ENCODE measurements around the gene KCNJ12.

The KCNJ12 gene

DNA sequence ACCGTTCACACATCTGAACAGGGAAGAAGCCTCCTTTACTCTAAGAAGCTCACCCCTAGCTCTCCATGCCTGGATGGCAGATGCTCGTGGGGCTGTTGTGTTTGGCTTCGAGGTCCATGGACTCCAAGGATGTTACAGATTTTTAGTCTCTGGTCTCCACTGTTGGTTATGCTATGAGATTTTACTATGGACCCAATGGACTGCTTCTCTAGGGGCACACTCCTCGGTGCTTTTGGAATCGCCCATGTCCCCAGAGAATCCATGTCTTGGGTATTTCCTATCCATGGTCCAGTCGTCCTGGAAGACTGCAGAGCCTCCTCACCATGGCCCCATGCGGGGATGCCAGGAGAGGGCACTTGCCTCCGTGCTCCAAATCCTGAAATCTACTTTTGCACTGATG, 83.4 kb downstream of the KCNJ12 start:
- Histone ChIP-seq H3K79me2 (ENCODE audit: insufficient read depth, low read length) (no peaks in the 10 kb centered on the region), H3K4me3 (ENCODE audit: low read depth in 1 of 2, low read length in 2 of 2) (no peak overlapping the region), H3K4me2 (ENCODE audit: insufficient read depth, low read length) (no peak overlapping the region), H3K27me3 (ENCODE audit: insufficient read depth, low read length, poor library complexity) (peaks cover 4% of the 10 kb centered on the region), H3K36me3 (ENCODE audit: insufficient read depth, low read length) (no peaks in the 10 kb centered on the region), H3K4me1 (ENCODE audit: insufficient read depth, low read length) (no peaks in the 10 kb centered on the region), H3K9ac (ENCODE audit: low read depth, low read length) (no peak overlapping the region), H2AFZ (ENCODE audit: low read depth, low read length) (no peak overlapping the region), H4K20me1 (ENCODE audit: insufficient read depth, low read length) (no peaks in the 10 kb centered on the region; the same call in none of the 2 replicates), H3K9me3 (ENCODE audit: insufficient read depth, low read length, severe bottlenecking) (no peaks in the 10 kb centered on the region), H3K27ac (ENCODE audit: low read length) (no peak overlapping the region)
- TF ChIP-seq EZH2 (IDR thresholded peaks at IDR 0.05; ENCODE audit: borderline replicate concordance, low read depth, low read length, severe bottlenecking) = no peak
- TF ChIP-seq, protein P1, sequence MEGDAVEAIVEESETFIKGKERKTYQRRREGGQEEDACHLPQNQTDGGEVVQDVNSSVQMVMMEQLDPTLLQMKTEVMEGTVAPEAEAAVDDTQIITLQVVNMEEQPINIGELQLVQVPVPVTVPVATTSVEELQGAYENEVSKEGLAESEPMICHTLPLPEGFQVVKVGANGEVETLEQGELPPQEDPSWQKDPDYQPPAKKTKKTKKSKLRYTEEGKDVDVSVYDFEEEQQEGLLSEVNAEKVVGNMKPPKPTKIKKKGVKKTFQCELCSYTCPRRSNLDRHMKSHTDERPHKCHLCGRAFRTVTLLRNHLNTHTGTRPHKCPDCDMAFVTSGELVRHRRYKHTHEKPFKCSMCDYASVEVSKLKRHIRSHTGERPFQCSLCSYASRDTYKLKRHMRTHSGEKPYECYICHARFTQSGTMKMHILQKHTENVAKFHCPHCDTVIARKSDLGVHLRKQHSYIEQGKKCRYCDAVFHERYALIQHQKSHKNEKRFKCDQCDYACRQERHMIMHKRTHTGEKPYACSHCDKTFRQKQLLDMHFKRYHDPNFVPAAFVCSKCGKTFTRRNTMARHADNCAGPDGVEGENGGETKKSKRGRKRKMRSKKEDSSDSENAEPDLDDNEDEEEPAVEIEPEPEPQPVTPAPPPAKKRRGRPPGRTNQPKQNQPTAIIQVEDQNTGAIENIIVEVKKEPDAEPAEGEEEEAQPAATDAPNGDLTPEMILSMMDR (IDR thresholded peaks at IDR 0.05; ENCODE audit: borderline replicate concordance, extremely low read depth, low read length, poor library complexity, severe bottlenecking) = no peak
- DNase-seq (no peak), ATAC-seq (ENCODE audit: insufficient read depth, low read depth) (no peak)

DNA sequence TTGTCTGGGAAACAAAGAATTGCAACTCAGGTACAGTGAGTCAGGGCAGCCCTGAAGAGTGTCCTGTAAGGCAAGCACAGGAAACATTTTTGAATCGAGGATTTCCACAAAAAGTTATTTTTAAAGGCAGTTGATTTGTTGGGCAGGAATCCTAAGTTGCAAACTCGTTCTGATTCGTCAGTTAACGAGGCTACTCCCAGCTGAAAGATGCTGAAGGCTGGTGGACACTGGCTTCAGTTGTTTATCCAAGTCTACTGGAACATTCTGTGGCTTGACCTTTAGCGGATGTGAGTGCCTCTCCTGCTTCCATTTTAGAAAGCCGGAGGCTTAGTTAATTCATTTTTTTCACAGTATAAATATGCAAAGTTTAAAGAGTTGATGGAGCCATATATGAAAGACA, 84.2 kb downstream of the KCNJ12 start:
- DNase-seq = no peak
- H2AFZ ChIP-seq (ENCODE audit: low read depth, low read length) = no peak overlapping the region
- no peak overlapping the region for H3K4me2 ChIP-seq (ENCODE audit: insufficient read depth, low read length)
- H4K20me1 ChIP-seq (ENCODE audit: insufficient read depth, low read length) = no peaks in the 10 kb centered on the region; the same call in none of the 2 replicates
- ATAC-seq (ENCODE audit: insufficient read depth, low read depth) = no peak
- H3K79me2 ChIP-seq (ENCODE audit: insufficient read depth, low read length) = no peaks in the 10 kb centered on the region
- H3K4me3 ChIP-seq (ENCODE audit: low read depth in 1 of 2, low read length in 2 of 2) = no peak overlapping the region
- H3K9me3 ChIP-seq (ENCODE audit: insufficient read depth, low read length, severe bottlenecking) = no peaks in the 10 kb centered on the region
- no peaks in the 10 kb centered on the region for H3K36me3 ChIP-seq (ENCODE audit: insufficient read depth, low read length)
- H3K9ac ChIP-seq (ENCODE audit: low read depth, low read length) = no peak overlapping the region
- H3K27ac ChIP-seq (ENCODE audit: low read length) = no peak overlapping the region
- peaks cover 4% of the 10 kb centered on the region for H3K27me3 ChIP-seq (ENCODE audit: insufficient read depth, low read length, poor library complexity)
- no peak for TF ChIP-seq EZH2 (IDR thresholded peaks at IDR 0.05; ENCODE audit: borderline replicate concordance, low read depth, low read length, severe bottlenecking)
- H3K4me1 ChIP-seq (ENCODE audit: insufficient read depth, low read length) = no peaks in the 10 kb centered on the region

DNA sequence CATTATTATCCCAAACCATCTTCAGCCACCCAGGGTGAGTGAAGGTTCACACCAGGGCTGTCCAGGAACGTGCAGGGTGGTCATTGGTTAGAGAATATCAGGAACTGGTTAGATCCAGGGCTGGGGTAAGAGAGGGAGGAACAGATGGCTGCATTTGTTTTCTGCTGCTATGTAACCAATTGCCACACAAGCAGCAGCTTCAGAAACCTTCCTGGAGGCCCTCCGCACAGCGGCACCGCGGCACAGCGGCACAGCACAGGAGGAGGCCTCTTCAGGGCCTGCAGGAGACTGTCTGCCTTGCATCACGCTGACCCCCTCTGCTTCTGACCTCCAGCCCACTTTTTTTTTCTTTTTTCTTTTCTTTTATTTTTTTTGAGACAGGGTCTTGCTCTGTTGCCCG, 86.1 kb downstream of the KCNJ12 start:
- no peak for ATAC-seq (ENCODE audit: insufficient read depth, low read depth)
- no peak overlapping the region for H3K4me2 ChIP-seq (ENCODE audit: insufficient read depth, low read length)

DNA sequence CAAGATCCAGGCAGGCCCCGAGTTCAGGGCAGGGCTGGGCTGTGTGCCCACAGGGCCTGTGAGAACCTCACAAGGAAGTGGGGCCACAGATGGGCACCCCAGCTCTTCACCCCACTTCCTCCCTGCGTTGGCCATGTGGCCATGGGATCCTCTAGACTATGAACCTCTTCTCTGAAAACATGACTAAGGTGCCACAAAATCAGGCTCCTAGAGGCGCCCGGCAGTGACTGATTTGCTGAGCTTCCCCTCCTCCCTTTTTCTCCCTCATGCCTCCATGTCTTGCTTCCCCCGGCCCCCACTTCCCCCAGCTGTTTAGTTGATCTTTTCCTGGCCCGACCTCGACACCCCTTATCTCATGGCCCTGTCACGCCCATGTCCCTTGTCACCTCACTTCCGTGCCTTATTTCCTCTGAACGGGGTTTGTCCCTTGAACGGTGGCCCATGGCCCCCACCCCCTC, 87.1 kb downstream of the KCNJ12 start:
- TF ChIP-seq, protein P1 (IDR thresholded peaks at IDR 0.05; ENCODE audit: borderline replicate concordance, extremely low read depth, low read length, poor library complexity, severe bottlenecking) = no peak
- TF ChIP-seq EZH2 (IDR thresholded peaks at IDR 0.05; ENCODE audit: borderline replicate concordance, low read depth, low read length, severe bottlenecking) = no peak
- H3K79me2 ChIP-seq (ENCODE audit: insufficient read depth, low read length) = no peaks in the 10 kb centered on the region
- H3K27ac ChIP-seq (ENCODE audit: low read length) = no peak overlapping the region
- no peak for ATAC-seq (ENCODE audit: insufficient read depth, low read depth)
- no peaks in the 10 kb centered on the region for H3K4me1 ChIP-seq (ENCODE audit: insufficient read depth, low read length)
- H3K36me3 ChIP-seq (ENCODE audit: insufficient read depth, low read length) = no peaks in the 10 kb centered on the region
- H3K9ac ChIP-seq (ENCODE audit: low read depth, low read length) = no peak overlapping the region
- no peaks in the 10 kb centered on the region for H3K9me3 ChIP-seq (ENCODE audit: insufficient read depth, low read length, severe bottlenecking)
- DNase-seq = no peak
- H3K4me2 ChIP-seq (ENCODE audit: insufficient read depth, low read length) = no peak overlapping the region
- H3K27me3 ChIP-seq (ENCODE audit: insufficient read depth, low read length, poor library complexity) = peaks cover 4% of the 10 kb centered on the region
- H3K4me3 ChIP-seq (ENCODE audit: low read depth in 1 of 2, low read length in 2 of 2) = no peak overlapping the region
- H2AFZ ChIP-seq (ENCODE audit: low read depth, low read length) = no peak overlapping the region
- H4K20me1 ChIP-seq (ENCODE audit: insufficient read depth, low read length) = no peaks in the 10 kb centered on the region; the same call in 1 of the 2 replicates

More for the DNA sequence above, 86.1 kb downstream of the KCNJ12 start:
- no peaks in the 10 kb centered on the region for H3K4me1 ChIP-seq (ENCODE audit: insufficient read depth, low read length)
- no peak for DNase-seq
- no peak overlapping the region for H3K27ac ChIP-seq (ENCODE audit: low read length)
- peaks cover 4% of the 10 kb centered on the region for H3K27me3 ChIP-seq (ENCODE audit: insufficient read depth, low read length, poor library complexity)
- TF ChIP-seq EZH2 (IDR thresholded peaks at IDR 0.05; ENCODE audit: borderline replicate concordance, low read depth, low read length, severe bottlenecking) = no peak
- TF ChIP-seq, protein P1 (IDR thresholded peaks at IDR 0.05; ENCODE audit: borderline replicate concordance, extremely low read depth, low read length, poor library complexity, severe bottlenecking) = no peak
- no peak overlapping the region for H3K4me3 ChIP-seq (ENCODE audit: low read depth in 1 of 2, low read length in 2 of 2)
- H3K9ac ChIP-seq (ENCODE audit: low read depth, low read length) = no peak overlapping the region
- H2AFZ ChIP-seq (ENCODE audit: low read depth, low read length) = no peak overlapping the region
- no peaks in the 10 kb centered on the region; the same call in none of the 2 replicates for H4K20me1 ChIP-seq (ENCODE audit: insufficient read depth, low read length)
- no peaks in the 10 kb centered on the region for H3K36me3 ChIP-seq (ENCODE audit: insufficient read depth, low read length)
- no peaks in the 10 kb centered on the region for H3K9me3 ChIP-seq (ENCODE audit: insufficient read depth, low read length, severe bottlenecking)
- H3K79me2 ChIP-seq (ENCODE audit: insufficient read depth, low read length) = no peaks in the 10 kb centered on the region
